Naive thymus-derived CD4-positive, alpha-beta T cell (primary cell): ENCODE measurements around the gene EMP1. TPM values are rescaled to one million over a fixed set of nuclear protein-coding genes. Genes with fewer than 3 reads are reported as not detected.
A peak's percentile ranks its signal among the peaks of the same experiment; 100 is the strongest.

Experiments used
- ATAC-seq: fragments of 150-1000 bp; cut with Tn5 transposase; 2 replicates; pipeline ENCODE4 v1.10.0; 2021; ENCODE audit warnings: mild to moderate bottlenecking, moderate library complexity
- CTCF ChIA-PET: fragments of 350-600 bp; sonication (Branson Sonifier 250); formaldehyde crosslinking; loops from one replicate; lab custom pipeline; 2021; ENCODE audit warnings: antibody characterized with exemption; lab: Charles Lee
- POLR2A ChIA-PET: fragments of 350-600 bp; sonication (Branson Sonifier 250); formaldehyde crosslinking; loops from one replicate; lab custom pipeline; 2021; ENCODE audit warnings: antibody characterized with exemption, inconsistent platforms; lab: Charles Lee
- DNase-seq, 9 donors: peaks; one replicate each; pipeline versions ENCODE4 v3.0.0 to v3.0.0-alpha.2; 2020 to 2022; ENCODE audit warnings: mixed read lengths in 1 of 9
- H3K27ac ChIP-seq: one replicate; pipeline ENCODE4 v1.7.0; 2013; ENCODE audit warnings: mild to moderate bottlenecking, low read depth, low read length, moderate library complexity
- H3K27me3 ChIP-seq, 2 donors: one replicate each; pipeline ENCODE4 v1.7.0; 2013; ENCODE audit warnings: low read length in 2 of 2, mild to moderate bottlenecking in 2 of 2, moderate library complexity in 2 of 2; ENCODE audit not compliant: control insufficient read depth in 2 of 2, insufficient read depth in 2 of 2
- H3K36me3 ChIP-seq, 3 experiments: 1 replicate in 2 of 3; 2 replicates in 1 of 3; pipeline ENCODE4 v1.7.0; 2013; ENCODE audit warnings: low read length in 3 of 3, mild to moderate bottlenecking in 3 of 3, moderate library complexity in 1 of 3; ENCODE audit not compliant: insufficient read depth in 3 of 3, control insufficient read depth in 2 of 3
- H3K4me1 ChIP-seq, 2 donors: one replicate each; pipeline ENCODE4 v1.7.0; 2013; ENCODE audit warnings: low read length in 2 of 2, mild to moderate bottlenecking in 2 of 2, moderate library complexity in 1 of 2; ENCODE audit not compliant: control insufficient read depth in 2 of 2, insufficient read depth in 2 of 2
- H3K4me3 ChIP-seq: 2 replicates; pipeline ENCODE4 v1.7.0; 2013; ENCODE audit warnings: mild to moderate bottlenecking, low read length
- H3K9me3 ChIP-seq, 3 experiments: 1 replicate in 2 of 3; 2 replicates in 1 of 3; pipeline ENCODE4 v1.7.0; 2013; ENCODE audit warnings: low read length in 3 of 3; ENCODE audit not compliant: control insufficient read depth in 2 of 3
- H3K27ac Mint-ChIP-seq, 9 donors: one replicate each; pipeline ENCODE4 v1.8.0; 2020 to 2022; ENCODE audit warnings: mixed read lengths in 9 of 9, mild to moderate bottlenecking in 8 of 9, moderate library complexity in 5 of 9, inconsistent platforms in 2 of 9
- H3K27me3 Mint-ChIP-seq, 5 donors: one replicate each; pipeline ENCODE4 v1.8.0; 2021 to 2022; ENCODE audit warnings: mixed read lengths in 5 of 5, mild to moderate bottlenecking in 1 of 5
- H3K36me3 Mint-ChIP-seq, 5 donors: one replicate each; pipeline ENCODE4 v1.8.0; 2020 to 2022; ENCODE audit warnings: mixed read lengths in 5 of 5, mild to moderate bottlenecking in 3 of 5, inconsistent platforms in 1 of 5
- H3K4me1 Mint-ChIP-seq, 7 donors: one replicate each; pipeline ENCODE4 v1.8.0; 2020 to 2022; ENCODE audit warnings: mixed read lengths in 7 of 7, mild to moderate bottlenecking in 3 of 7, inconsistent platforms in 1 of 7
- H3K4me3 Mint-ChIP-seq, 10 donors: one replicate each; pipeline ENCODE4 v1.8.0; 2020 to 2022; ENCODE audit warnings: mild to moderate bottlenecking in 10 of 10, mixed read lengths in 10 of 10, moderate library complexity in 6 of 10, inconsistent platforms in 2 of 10
- H3K9me3 Mint-ChIP-seq, 11 donors: one replicate each; pipeline ENCODE4 v1.8.0; 2020 to 2022; ENCODE audit warnings: mixed read lengths in 11 of 11, mild to moderate bottlenecking in 4 of 11, inconsistent platforms in 1 of 11, moderate library complexity in 1 of 11
- intact Hi-C, 2 donors: fragments of 100-400 bp; cut with micrococcal nuclease; formaldehyde crosslinking; loops; one replicate each; pipeline ENCODE4 v1.15.1; 2023
- polyA plus RNA-seq, 2 donors: library from polyadenylated mRNA; unstranded; fragments of 300-500 nt; fragmentation: Illumina TruSeq; gene quantifications; one replicate each; pipeline ENCODE4 v1.2.3, GENCODE V29; 2021
- total RNA-seq, 6 experiments: library from RNA in 5 of 6; stranded (reverse) in 5 of 6; gene quantifications; 1 replicate in 5 of 6; 2 replicates in 1 of 6; pipeline ENCODE4 v1.2.3 and lab custom pipeline; 2021 to 2026

EMP1 gene
- total and polyA plus RNA-seq, 7 experiments from 2014 or later: 0.37 to 40.1 (median 4.3) TPM; not detected in 1

DNA sequence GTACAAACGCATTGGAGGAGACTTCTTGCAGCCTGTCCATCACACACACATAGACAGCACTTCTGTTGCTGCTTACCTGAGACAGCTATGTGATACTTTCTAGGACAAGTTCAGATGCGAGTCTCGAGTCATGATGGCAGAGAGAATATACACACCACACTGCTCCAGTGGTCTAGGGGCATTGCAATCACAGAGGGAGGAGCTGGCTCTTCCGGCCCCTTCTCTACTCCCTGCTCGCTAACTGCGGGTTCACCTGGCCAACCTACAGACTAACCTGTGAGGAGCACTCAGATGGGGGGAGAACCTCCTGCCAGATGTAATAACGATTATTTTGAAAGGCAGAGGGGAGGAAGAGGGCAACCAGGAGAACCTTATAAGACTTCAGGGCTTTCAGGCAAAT, 30.7 kb downstream of the EMP1 start:
- H3K4me1 ChIP-seq: no peaks in the 10 kb centered on the region
- no peak overlapping the region for H3K27ac ChIP-seq
- DNase-seq (no peak), ATAC-seq (no peak)
- intact Hi-C loops: no loop called here
- Mint-ChIP-seq H3K27ac (no peak overlapping the region), H3K36me3 (no peaks in the 10 kb centered on the region), H3K9me3 (peaks cover 0 to 3% (median 0%) of the 10 kb centered on the region in 11 donors), H3K4me3 (no peak overlapping the region), H3K4me1 (peaks cover 0 to 1% (median 0%) of the 10 kb centered on the region in 7 donors), H3K27me3 (peaks cover 8 to 50% (median 21%) of the 10 kb centered on the region in 5 donors)
- no peaks in the 10 kb centered on the region for H3K36me3 ChIP-seq
- ChIA-PET POLR2A (no interaction called here), CTCF (no interaction called here)
- H3K9me3 ChIP-seq: no peaks in the 10 kb centered on the region
- H3K27me3 ChIP-seq: peaks cover 0 to 6% of the 10 kb centered on the region in 2 donors
- H3K4me3 ChIP-seq: no peak overlapping the region

DNA sequence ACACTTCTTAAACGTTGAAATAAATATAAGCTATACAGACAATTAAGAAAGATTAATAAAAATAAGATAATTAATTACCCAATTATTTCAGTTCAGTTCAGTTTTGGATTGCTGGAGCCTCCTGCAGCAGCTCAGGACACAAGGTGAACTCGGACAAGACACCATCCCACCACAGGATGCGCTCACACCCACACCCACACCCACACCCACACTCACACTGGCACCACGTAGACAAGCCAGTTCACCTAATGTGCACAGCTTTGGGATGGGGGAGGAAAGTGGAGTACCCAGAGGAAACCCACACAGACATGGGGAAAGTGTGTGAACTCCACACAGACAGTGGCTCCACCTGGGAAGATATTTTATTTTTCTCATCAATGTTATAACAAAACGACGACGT, 32.1 kb downstream of the EMP1 start:
- peaks cover 0 to 1% (median 0%) of the 10 kb centered on the region in 7 donors for H3K4me1 Mint-ChIP-seq
- H3K9me3 Mint-ChIP-seq: peaks cover 0 to 4% (median 0%) of the 10 kb centered on the region in 11 donors
- Histone ChIP-seq H3K4me3 (no peak overlapping the region), H3K27me3 (peaks cover 0 to 6% of the 10 kb centered on the region in 2 donors), H3K27ac (no peak overlapping the region), H3K36me3 (no peaks in the 10 kb centered on the region), H3K9me3 (no peaks in the 10 kb centered on the region), H3K4me1 (no peaks in the 10 kb centered on the region)
- no peak overlapping the region for H3K4me3 Mint-ChIP-seq
- ATAC-seq (no peak), DNase-seq (no peak)
- intact Hi-C loops: no loop called here
- ChIA-PET POLR2A (no interaction called here), CTCF (no interaction called here)
- H3K27ac Mint-ChIP-seq: no peak overlapping the region
- H3K36me3 Mint-ChIP-seq: no peaks in the 10 kb centered on the region
- peaks cover 8 to 42% (median 21%) of the 10 kb centered on the region in 5 donors for H3K27me3 Mint-ChIP-seq

DNA sequence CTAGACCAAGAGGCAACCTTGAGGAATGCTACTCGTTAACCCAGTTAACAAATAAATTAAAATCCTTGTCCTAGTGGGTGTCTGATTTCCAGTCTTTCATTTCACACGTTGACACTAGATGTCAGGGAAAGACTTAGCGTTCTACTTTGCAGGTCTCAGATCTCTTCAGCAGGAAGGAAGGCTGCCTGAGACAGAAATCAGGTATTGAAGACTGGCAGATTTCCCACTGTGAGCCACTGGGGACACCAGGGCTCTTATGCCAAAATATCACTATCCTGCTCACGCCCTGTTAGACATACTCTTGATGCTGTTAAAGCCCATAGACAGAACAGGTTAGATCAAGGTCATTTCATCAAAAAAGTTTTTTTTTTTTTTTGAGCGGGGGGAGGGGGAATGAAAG, 33.0 kb downstream of the EMP1 start:
- Histone ChIP-seq H3K4me3 (no peak overlapping the region), H3K4me1 (no peaks in the 10 kb centered on the region), H3K27ac (no peak overlapping the region), H3K36me3 (no peaks in the 10 kb centered on the region), H3K27me3 (peaks cover 0 to 6% of the 10 kb centered on the region in 2 donors), H3K9me3 (no peaks in the 10 kb centered on the region)
- Mint-ChIP-seq H3K27me3 (peaks cover 8 to 35% (median 16%) of the 10 kb centered on the region in 5 donors), H3K4me1 (peaks cover 0 to 1% (median 0%) of the 10 kb centered on the region in 7 donors), H3K27ac (no peak overlapping the region), H3K9me3 (peaks cover 0 to 4% (median 0%) of the 10 kb centered on the region in 11 donors), H3K36me3 (no peaks in the 10 kb centered on the region), H3K4me3 (no peak overlapping the region)
- intact Hi-C loops: no loop called here
- DNase-seq (no peak), ATAC-seq (no peak)
- ChIA-PET CTCF (no interaction called here), POLR2A (no interaction called here)

DNA sequence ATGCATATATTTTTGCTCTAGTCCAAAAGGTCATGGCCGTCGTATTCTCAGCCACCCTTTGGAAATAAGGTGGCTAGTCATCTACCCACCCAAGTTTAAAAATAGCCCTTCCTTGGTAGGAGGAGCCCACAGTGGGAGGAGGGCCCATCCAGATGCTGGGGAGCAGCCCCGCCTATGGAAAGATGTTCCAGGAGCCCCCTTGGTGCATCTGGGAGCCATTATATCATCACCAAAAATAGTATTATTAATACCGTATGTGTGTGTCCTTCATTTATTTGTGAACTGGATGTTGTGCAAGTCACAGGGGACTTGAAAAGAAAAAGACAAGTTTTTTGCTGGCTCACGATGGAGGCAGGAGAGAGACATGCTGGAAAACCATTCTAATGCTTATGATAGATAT, 34.0 kb downstream of the EMP1 start:
- Mint-ChIP-seq H3K27ac (no peak overlapping the region), H3K9me3 (peaks cover 0 to 4% (median 0%) of the 10 kb centered on the region in 11 donors)
- intact Hi-C loops: no loop called here

DNA sequence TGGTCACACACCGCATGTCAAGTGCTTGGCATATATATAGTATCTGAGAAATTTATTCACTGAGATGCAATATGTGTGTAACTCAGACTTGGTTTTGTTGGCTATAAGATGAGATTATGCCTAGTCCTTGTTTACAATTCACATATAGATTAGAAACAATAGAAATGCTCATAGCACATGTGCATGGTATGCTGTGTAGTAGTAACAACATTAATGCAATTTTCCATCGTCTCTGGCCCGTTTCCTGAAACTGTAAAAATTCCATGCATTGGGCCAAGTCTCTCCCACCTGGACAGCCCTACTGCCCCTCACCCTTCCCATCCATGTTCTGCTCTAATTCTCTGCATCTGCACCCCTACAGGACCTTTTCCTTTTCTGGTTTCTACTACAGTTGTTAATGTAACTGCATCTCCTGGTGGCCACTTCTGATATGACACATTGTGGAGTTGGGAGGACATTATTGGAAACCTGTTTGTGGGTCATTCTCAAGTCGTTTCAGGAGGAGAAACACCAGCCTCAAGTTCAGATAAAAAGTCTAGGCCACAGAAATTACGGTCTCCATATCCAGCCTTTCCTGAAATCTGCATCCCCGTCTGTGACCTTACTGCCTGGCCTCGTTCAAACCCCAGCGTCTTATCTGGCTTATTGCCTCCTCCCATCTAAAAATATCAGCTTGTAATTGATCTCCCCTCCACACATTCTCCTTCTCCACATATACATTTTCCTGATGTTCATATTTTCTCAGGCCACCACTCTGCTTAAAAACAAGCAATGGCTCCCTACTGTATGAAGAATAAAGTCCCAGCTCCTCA, 37.5 kb downstream of the EMP1 start:
- Histone ChIP-seq H3K27ac (no peak overlapping the region), H3K4me1 (no peaks in the 10 kb centered on the region), H3K9me3 (no peaks in the 10 kb centered on the region), H3K27me3 (no peaks in the 10 kb centered on the region), H3K4me3 (no peak overlapping the region), H3K36me3 (no peaks in the 10 kb centered on the region)
- Mint-ChIP-seq H3K27ac (no peak overlapping the region), H3K36me3 (no peaks in the 10 kb centered on the region), H3K4me3 (no peak overlapping the region), H3K4me1 (no peaks in the 10 kb centered on the region), H3K27me3 (peaks cover 0 to 16% (median 8%) of the 10 kb centered on the region in 5 donors), H3K9me3 (peaks cover 0 to 4% (median 0%) of the 10 kb centered on the region in 11 donors)
- POLR2A ChIA-PET: interaction anchor here (0.7 kb wide), 1 partner anchor 977 kb away, joined by 3 read pairs; no protein-coding TSS in a partner anchor
- intact Hi-C loops: loop anchor here (1.0 kb wide), 2 partner anchors 136 to 318 kb away; no protein-coding TSS in a partner anchor
- DNase-seq (peak in 6 of 9 donors; percentile 3 to 34 (median 22)), ATAC-seq (peak; percentile 62)
- CTCF ChIA-PET: interaction anchor here (1.2 to 1.6 kb wide), 2 partner anchors 15 to 22 kb away, joined by 3 to 9 read pairs; no protein-coding TSS in a partner anchor

More for the DNA sequence above, 34.0 kb downstream of the EMP1 start:
- no peak for DNase-seq
- Histone ChIP-seq H3K36me3 (no peaks in the 10 kb centered on the region), H3K4me3 (no peak overlapping the region), H3K27ac (no peak overlapping the region), H3K9me3 (no peaks in the 10 kb centered on the region), H3K4me1 (no peaks in the 10 kb centered on the region), H3K27me3 (peaks cover 0 to 6% of the 10 kb centered on the region in 2 donors)
- Mint-ChIP-seq H3K27me3 (peaks cover 8 to 31% (median 10%) of the 10 kb centered on the region in 5 donors), H3K36me3 (no peaks in the 10 kb centered on the region), H3K4me3 (no peak overlapping the region), H3K4me1 (peaks cover 0 to 1% (median 0%) of the 10 kb centered on the region in 7 donors)
- ATAC-seq: no peak
- CTCF ChIA-PET: no interaction called here
- POLR2A ChIA-PET: no interaction called here

DNA sequence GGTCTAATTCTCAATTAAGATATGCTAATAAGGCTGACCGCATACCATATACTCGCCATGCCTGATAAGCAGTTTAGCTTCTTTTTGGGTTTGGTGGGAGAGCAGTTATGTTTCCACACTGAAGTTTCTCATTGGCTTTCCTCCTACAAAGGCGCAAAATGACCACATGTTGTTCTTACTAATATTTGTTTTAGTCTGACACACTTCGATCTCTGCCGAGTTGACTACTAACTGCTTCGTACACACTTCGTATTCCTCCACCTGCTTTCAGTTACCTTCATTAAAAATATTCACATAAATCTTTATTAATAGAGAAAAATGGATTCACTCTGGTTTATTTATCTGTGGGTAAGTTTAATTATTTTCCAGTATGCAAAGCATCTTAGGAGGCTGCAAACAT, 41.7 kb downstream of the EMP1 start:
- peaks cover 0 to 29% (median 5%) of the 10 kb centered on the region in 5 donors for H3K27me3 Mint-ChIP-seq

More for the DNA sequence above, 41.7 kb downstream of the EMP1 start:
- Histone ChIP-seq H3K4me3 (no peak overlapping the region), H3K36me3 (no peaks in the 10 kb centered on the region), H3K9me3 (no peaks in the 10 kb centered on the region), H3K27ac (no peak overlapping the region), H3K27me3 (no peaks in the 10 kb centered on the region), H3K4me1 (no peaks in the 10 kb centered on the region)
- H3K27ac Mint-ChIP-seq: no peak overlapping the region
- no peak for DNase-seq
- CTCF ChIA-PET: no interaction called here
- ATAC-seq: no peak
- intact Hi-C loops: no loop called here
- POLR2A ChIA-PET: no interaction called here
- H3K9me3 Mint-ChIP-seq: peaks cover 0 to 1% (median 0%) of the 10 kb centered on the region in 11 donors
- H3K36me3 Mint-ChIP-seq: no peaks in the 10 kb centered on the region
- no peaks in the 10 kb centered on the region for H3K4me1 Mint-ChIP-seq
- no peak overlapping the region for H3K4me3 Mint-ChIP-seq
